Measurements from ENCODE around the gene ATG7.

Gene ATG7

DNA sequence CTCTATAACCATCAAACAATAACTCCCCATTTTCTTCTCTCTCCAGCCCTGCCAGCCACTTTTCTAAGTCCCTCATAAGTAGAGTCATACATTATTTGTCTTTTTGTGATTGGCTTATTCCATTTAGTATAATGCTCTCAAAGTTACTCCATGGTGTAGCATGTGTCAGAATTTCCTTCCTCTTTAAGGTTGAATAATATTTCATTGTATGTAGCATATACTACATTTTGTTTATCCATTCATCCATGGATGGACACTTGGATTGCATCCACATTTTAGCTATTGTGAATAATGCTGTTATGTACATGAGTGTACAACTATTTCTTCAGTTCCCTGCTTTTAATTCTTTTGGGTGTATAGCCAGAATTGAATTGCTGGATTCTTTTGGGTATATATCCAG, 138.4 kb downstream of the ATG7 start:
- Histone ChIP-seq H3K27ac (no peak overlapping the region), H3K36me3 (no peaks in the 10 kb centered on the region), H3K4me3 (ENCODE audit: low read depth, low read length) (no peak overlapping the region), H3K9me3 (ENCODE audit: severe bottlenecking) (peaks cover 6% of the 10 kb centered on the region), H3K27me3 (ENCODE audit: insufficient read depth, low read depth, severe bottlenecking) (no peaks in the 10 kb centered on the region)
- TF ChIP-seq, protein P1, sequence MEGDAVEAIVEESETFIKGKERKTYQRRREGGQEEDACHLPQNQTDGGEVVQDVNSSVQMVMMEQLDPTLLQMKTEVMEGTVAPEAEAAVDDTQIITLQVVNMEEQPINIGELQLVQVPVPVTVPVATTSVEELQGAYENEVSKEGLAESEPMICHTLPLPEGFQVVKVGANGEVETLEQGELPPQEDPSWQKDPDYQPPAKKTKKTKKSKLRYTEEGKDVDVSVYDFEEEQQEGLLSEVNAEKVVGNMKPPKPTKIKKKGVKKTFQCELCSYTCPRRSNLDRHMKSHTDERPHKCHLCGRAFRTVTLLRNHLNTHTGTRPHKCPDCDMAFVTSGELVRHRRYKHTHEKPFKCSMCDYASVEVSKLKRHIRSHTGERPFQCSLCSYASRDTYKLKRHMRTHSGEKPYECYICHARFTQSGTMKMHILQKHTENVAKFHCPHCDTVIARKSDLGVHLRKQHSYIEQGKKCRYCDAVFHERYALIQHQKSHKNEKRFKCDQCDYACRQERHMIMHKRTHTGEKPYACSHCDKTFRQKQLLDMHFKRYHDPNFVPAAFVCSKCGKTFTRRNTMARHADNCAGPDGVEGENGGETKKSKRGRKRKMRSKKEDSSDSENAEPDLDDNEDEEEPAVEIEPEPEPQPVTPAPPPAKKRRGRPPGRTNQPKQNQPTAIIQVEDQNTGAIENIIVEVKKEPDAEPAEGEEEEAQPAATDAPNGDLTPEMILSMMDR (IDR thresholded peaks at IDR 0.05; ENCODE audit: low read depth, low read length), result no peak
- DNase-seq, result no peak

DNA sequence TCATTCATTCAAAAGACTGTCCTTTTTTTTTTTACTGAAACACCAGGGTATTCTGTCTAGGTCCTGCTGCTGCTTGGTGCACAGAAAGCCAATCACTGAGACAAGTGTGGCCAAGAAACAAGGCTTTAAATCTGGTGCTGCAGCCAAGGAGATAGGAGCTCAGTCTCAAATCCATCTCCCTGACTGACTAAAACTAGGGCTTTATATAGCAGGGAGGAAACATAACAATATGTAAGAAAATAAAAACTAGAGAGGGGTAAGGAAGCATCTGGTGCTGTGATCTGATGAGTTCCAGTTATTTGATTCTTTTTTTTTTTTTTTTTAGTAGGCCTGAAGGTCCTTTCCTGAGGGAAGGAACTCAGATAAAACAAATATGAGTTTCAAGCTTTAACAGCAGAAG, 139.8 kb downstream of the ATG7 start:
- no peaks in the 10 kb centered on the region for H3K36me3 ChIP-seq
- TF ChIP-seq, protein P1 (IDR thresholded peaks at IDR 0.05; ENCODE audit: low read depth, low read length), result no peak
- H3K27ac ChIP-seq, result no peak overlapping the region
- no peaks in the 10 kb centered on the region for H3K27me3 ChIP-seq (ENCODE audit: insufficient read depth, low read depth, severe bottlenecking)
- DNase-seq, result no peak
- H3K4me3 ChIP-seq (ENCODE audit: low read depth, low read length), result no peak overlapping the region
- H3K9me3 ChIP-seq (ENCODE audit: severe bottlenecking), result peaks cover 6% of the 10 kb centered on the region

DNA sequence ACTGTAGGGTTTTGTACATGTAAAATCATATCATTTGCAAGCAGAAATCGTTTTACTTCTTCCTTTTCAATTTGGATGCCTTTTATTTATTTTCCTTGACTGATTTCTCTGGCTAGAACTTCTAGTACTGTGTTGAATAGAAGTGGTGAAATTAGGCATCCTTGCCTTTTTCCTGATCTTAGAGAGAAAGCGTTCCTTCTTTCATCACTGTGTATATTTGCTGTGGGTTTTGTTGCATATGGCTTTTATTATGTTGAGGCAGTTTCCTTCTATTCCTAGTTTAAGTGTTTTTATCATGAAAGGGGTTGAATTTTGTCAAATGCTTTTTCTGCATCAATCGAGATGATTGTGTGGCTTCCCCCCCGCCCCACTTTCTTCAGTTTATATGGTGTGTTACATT, 140.9 kb downstream of the ATG7 start:
- no peak for DNase-seq

DNA sequence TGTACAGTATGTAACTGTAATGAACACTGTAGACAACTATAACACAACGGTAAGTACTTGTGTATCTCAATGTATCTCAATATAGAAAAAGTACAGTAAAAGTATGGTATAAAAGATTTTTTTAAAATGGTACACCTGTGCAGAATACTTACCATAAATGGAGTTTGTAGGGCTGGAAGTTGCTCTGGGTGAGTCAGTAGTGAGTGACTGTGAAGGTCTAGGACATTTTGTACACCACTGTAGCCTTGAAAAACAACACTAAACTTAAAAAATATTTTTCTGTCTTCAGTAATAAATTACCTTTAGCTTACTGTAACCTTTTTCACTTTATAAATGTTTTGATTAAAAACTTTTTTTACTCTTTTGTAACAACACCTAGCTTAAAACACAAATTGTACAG, 142.9 kb downstream of the ATG7 start:
- DNase-seq, result no peak
- Histone ChIP-seq H3K4me3 (ENCODE audit: low read depth, low read length) (no peak overlapping the region), H3K27me3 (ENCODE audit: insufficient read depth, low read depth, severe bottlenecking) (no peaks in the 10 kb centered on the region), H3K27ac (no peak overlapping the region), H3K9me3 (ENCODE audit: severe bottlenecking) (peaks cover 6% of the 10 kb centered on the region), H3K36me3 (no peaks in the 10 kb centered on the region)
- TF ChIP-seq, protein P1 (IDR thresholded peaks at IDR 0.05; ENCODE audit: low read depth, low read length), result no peak

More for the DNA sequence above, 140.9 kb downstream of the ATG7 start:
- TF ChIP-seq, protein P1 (IDR thresholded peaks at IDR 0.05; ENCODE audit: low read depth, low read length), result no peak
- Histone ChIP-seq H3K27ac (no peak overlapping the region), H3K4me3 (ENCODE audit: low read depth, low read length) (no peak overlapping the region), H3K9me3 (ENCODE audit: severe bottlenecking) (peaks cover 6% of the 10 kb centered on the region), H3K27me3 (ENCODE audit: insufficient read depth, low read depth, severe bottlenecking) (no peaks in the 10 kb centered on the region), H3K36me3 (no peaks in the 10 kb centered on the region)

DNA sequence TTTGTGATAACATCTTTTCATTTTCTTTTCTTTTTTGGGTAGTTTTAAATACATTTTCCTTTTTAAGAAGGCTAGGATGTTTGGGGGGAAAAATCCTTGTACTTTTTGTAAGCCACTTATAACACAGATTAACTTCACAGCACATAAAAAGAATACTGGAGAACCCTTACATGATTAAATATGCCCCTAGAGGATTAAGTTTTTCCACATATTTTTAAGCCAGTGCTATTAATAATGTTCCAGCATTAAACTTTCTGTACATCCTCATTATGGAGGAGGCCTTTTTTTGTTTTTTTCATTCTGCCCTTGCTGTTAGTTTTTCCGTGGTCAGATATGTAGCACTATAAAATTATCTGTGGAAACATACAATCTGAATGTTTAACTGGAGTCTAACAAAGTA, 147.9 kb downstream of the ATG7 start:
- DNase-seq, result no peak
- H3K9me3 ChIP-seq (ENCODE audit: severe bottlenecking), result no peaks in the 10 kb centered on the region
- TF ChIP-seq, protein P1 (IDR thresholded peaks at IDR 0.05; ENCODE audit: low read depth, low read length), result no peak

DNA sequence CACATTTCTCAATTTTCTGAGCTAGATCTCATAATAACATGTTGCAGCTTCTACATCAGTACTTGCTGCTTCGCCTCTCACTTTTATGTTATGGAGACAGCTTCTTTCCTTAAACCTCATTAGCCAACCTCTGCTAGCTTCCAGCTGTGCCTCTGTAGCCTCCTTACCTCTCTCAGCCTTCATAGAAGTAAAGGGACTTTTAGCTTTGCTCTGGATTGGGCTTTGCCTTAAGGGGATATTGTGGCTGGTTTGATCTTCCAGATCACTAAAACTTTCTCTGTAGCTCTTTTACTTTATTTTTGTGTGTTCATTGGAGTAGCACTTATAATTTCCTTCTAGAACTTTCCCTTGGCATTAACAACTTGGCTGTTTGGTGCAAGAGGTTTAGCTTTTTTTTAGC, 150.1 kb downstream of the ATG7 start:
- TF ChIP-seq, protein P1 (IDR thresholded peaks at IDR 0.05; ENCODE audit: low read depth, low read length), result no peak
- Histone ChIP-seq H3K27me3 (ENCODE audit: insufficient read depth, low read depth, severe bottlenecking) (no peaks in the 10 kb centered on the region), H3K4me3 (ENCODE audit: low read depth, low read length) (no peak overlapping the region), H3K36me3 (no peaks in the 10 kb centered on the region), H3K27ac (no peak overlapping the region), H3K9me3 (ENCODE audit: severe bottlenecking) (no peaks in the 10 kb centered on the region)
- no peak for DNase-seq

More for the DNA sequence above, 147.9 kb downstream of the ATG7 start:
- Histone ChIP-seq H3K36me3 (no peaks in the 10 kb centered on the region), H3K27ac (no peak overlapping the region), H3K27me3 (ENCODE audit: insufficient read depth, low read depth, severe bottlenecking) (no peaks in the 10 kb centered on the region), H3K4me3 (ENCODE audit: low read depth, low read length) (no peak overlapping the region)
